ENCODE data around the gene JPH2.

Gene JPH2

DNA sequence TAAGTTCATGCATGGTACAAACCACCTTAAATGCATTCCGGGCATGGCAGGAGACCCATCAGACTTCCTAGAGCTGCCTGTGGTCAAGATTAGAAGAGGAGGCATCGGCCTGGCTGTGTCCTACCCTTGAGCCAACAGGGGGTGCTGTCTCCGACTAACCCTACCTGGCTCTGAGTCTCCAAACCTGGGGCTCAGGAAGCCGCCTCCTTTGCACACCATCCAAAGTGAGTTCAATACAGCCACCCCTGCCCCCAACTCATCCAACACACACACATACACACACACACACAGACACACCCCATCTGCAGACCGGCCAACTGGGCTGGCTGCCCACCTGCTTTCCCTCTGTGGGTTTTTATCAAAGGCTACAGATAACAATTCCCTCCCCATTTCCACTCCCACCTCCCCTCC is 77.0 kb downstream of the JPH2 start:
- Histone ChIP-seq H3K4me3 (ENCODE audit: low read length) (no peak overlapping the region), H3K9me3 (ENCODE audit: insufficient read depth, low read length) (peaks cover 15% of the 10 kb centered on the region)
- no peak for TF ChIP-seq EZH2phosphoT487 (IDR thresholded peaks at IDR 0.05; ENCODE audit: low read depth)
- 0 out of 2 replicates have a peak, but pooled peaks have one; percentile 21 for TF ChIP-seq CTCF (IDR thresholded peaks at IDR 0.05; ENCODE audit: low read depth, low read length)

DNA sequence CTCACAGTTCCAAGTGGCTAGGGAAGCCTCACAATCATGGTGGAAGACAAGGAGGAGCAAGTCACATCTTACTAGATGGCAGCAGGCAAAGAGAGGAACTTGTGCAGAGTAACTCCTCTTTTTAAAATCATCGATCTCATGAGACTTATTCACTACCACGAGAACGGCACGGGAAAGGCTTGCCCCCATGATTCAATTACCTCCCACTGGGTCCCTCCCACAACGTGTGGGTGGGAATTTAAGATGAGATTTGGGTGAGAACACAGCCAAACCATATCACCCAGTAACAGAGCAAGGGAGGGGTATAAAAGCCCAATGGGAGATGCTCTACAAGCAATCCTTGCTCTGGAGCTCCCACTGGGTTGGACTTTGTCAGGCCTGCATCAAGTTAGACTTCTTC is 80.4 kb downstream of the JPH2 start:
- Histone ChIP-seq H4K20me1 (ENCODE audit: insufficient read depth, low read length) (no peaks in the 10 kb centered on the region), H3K36me3 (replicated peaks; ENCODE audit: low read depth, low read length) (peaks cover 10% of the 10 kb centered on the region), H3K4me2 (ENCODE audit: low read length) (no peak overlapping the region), H3K4me1 (ENCODE audit: low read length) (no peaks in the 10 kb centered on the region), H3K27ac (ENCODE audit: low read length) (no peak overlapping the region), H3K9ac (ENCODE audit: low read length) (no peak overlapping the region), H3K79me2 (ENCODE audit: low read length) (no peaks in the 10 kb centered on the region), H3K9me3 (ENCODE audit: insufficient read depth, low read length) (peaks cover 15% of the 10 kb centered on the region), H3K4me3 (ENCODE audit: low read length) (no peak overlapping the region), H2AFZ (ENCODE audit: low read depth, low read length) (no peak overlapping the region), H3K27me3 (ENCODE audit: low read depth, low read length) (peaks cover 73% of the 10 kb centered on the region)
- no peak for TF ChIP-seq CTCF (IDR thresholded peaks at IDR 0.05; ENCODE audit: low read depth, low read length)
- no peak for TF ChIP-seq EZH2phosphoT487 (IDR thresholded peaks at IDR 0.05; ENCODE audit: low read depth)

More for the DNA sequence above, 77.0 kb downstream of the JPH2 start:
- Histone ChIP-seq H3K36me3 (replicated peaks; ENCODE audit: low read depth, low read length) (peaks cover 10% of the 10 kb centered on the region), H3K79me2 (ENCODE audit: low read length) (no peaks in the 10 kb centered on the region), H3K9ac (ENCODE audit: low read length) (no peak overlapping the region), H3K4me1 (ENCODE audit: low read length) (no peaks in the 10 kb centered on the region), H4K20me1 (ENCODE audit: insufficient read depth, low read length) (no peaks in the 10 kb centered on the region), H3K27ac (ENCODE audit: low read length) (no peak overlapping the region), H3K27me3 (ENCODE audit: low read depth, low read length) (peaks cover 43% of the 10 kb centered on the region), H2AFZ (ENCODE audit: low read depth, low read length) (no peak overlapping the region), H3K4me2 (ENCODE audit: low read length) (no peak overlapping the region)

DNA sequence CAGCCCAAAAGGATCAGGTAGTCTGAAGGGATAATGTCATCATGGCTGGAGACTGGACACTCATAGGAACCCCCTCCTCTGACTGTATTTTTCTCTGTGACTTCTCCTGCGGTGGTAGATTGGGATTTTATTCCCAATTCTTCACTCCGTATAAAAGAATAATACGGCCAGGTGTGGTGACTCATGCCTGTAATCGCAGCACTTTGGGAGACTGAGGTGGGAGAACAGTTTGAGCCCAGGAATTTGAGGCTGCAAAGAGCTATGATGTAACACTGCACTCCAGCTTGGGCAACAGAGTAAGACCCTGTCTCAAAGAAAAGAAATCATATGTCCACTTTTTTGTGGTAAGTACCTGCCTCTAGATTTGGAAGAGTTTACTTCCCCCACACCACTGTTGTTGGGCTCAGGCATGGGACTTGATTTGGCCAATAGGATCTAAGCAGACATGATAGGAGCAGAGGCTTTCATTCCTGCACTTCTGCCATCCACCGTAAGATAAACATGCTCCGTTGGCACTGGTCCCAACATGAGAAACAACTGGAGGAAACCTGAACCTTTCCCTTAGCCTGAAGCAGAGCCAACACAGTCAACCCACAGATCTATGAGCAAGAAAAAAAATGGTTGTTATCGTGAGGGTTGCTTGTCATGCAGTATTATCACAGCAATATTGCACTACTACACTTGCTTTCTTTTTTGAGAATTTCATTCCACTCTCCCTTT is 82.0 kb downstream of the JPH2 start:
- Histone ChIP-seq H3K4me2 (ENCODE audit: low read length) (no peak overlapping the region), H3K27me3 (ENCODE audit: low read depth, low read length) (peaks cover 88% of the 10 kb centered on the region), H3K4me3 (ENCODE audit: low read length) (no peak overlapping the region), H3K79me2 (ENCODE audit: low read length) (no peaks in the 10 kb centered on the region), H3K9ac (ENCODE audit: low read length) (no peak overlapping the region), H4K20me1 (ENCODE audit: insufficient read depth, low read length) (no peaks in the 10 kb centered on the region), H3K27ac (ENCODE audit: low read length) (no peak overlapping the region), H3K9me3 (ENCODE audit: insufficient read depth, low read length) (peaks cover 15% of the 10 kb centered on the region), H2AFZ (ENCODE audit: low read depth, low read length) (no peak overlapping the region), H3K4me1 (ENCODE audit: low read length) (no peaks in the 10 kb centered on the region), H3K36me3 (replicated peaks; ENCODE audit: low read depth, low read length) (peaks cover 10% of the 10 kb centered on the region)
- no peak for TF ChIP-seq EZH2phosphoT487 (IDR thresholded peaks at IDR 0.05; ENCODE audit: low read depth)
- TF ChIP-seq CTCF (IDR thresholded peaks at IDR 0.05; ENCODE audit: low read depth, low read length), result no peak

DNA sequence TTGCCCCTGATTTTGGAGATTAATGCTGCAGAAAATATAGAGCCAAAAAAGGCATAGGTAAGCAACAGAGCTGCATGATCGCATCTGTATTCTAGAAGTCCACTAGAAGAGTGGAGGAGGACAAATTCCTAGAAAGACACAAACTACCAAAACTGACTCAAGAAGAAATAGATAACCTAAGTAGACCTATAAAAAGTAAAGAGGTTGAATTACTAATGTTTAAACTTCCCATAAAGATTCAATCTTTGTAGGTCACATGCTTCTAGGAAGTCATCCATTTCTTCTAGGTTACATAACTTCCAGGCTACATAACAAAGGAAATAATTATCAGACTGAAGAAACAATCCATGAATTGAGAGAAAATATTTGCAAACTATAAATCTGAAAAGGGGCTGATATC is 84.4 kb downstream of the JPH2 start:
- no peaks in the 10 kb centered on the region for H3K4me1 ChIP-seq (ENCODE audit: low read length)
- H3K9me3 ChIP-seq (ENCODE audit: insufficient read depth, low read length), result peaks cover 6% of the 10 kb centered on the region; the same call in 1 of the 2 replicates
- H3K27ac ChIP-seq (ENCODE audit: low read length), result no peak overlapping the region
- H3K27me3 ChIP-seq (ENCODE audit: low read depth, low read length), result peaks cover 75% of the 10 kb centered on the region
- H3K4me3 ChIP-seq (ENCODE audit: low read length), result no peak overlapping the region
- H3K4me2 ChIP-seq (ENCODE audit: low read length), result no peak overlapping the region
- no peak overlapping the region for H3K9ac ChIP-seq (ENCODE audit: low read length)
- H2AFZ ChIP-seq (ENCODE audit: low read depth, low read length), result no peak overlapping the region
- TF ChIP-seq EZH2phosphoT487 (IDR thresholded peaks at IDR 0.05; ENCODE audit: low read depth) (no peak), CTCF (IDR thresholded peaks at IDR 0.05; ENCODE audit: low read depth, low read length) (no peak)
- H3K79me2 ChIP-seq (ENCODE audit: low read length), result no peaks in the 10 kb centered on the region
- no peaks in the 10 kb centered on the region for H4K20me1 ChIP-seq (ENCODE audit: insufficient read depth, low read length)
- H3K36me3 ChIP-seq (replicated peaks; ENCODE audit: low read depth, low read length), result peaks cover 2% of the 10 kb centered on the region

All from OCI-LY3 (cell line).